Right atrium auricular region (tissue), 2 donors: ENCODE data around the gene MGAT2. TPM values are rescaled to one million over a fixed set of nuclear protein-coding genes. Genes with fewer than 3 reads are reported as not detected.
"Not testable (repeated sequence)": the region's sequence is repeated elsewhere in the genome, so short reads cannot be mapped to it uniquely, and the experiment has no call there.

Experiments
- DNase-seq: peaks from one replicate; pipeline ENCODE4 v3.0.0-alpha.2; 2019; ENCODE audit warnings: low spot score
- H3K27ac ChIP-seq, 2 donors: fragments of 200-600 bp; sonication (generic); 1 replicate in 1 of 2; 2 replicates in 1 of 2; pipeline ENCODE4 v1.5.1; 2016 to 2019
- H3K27me3 ChIP-seq, 2 donors: fragments of 200-600 bp; sonication (generic); one replicate each; pipeline versions ENCODE4 v1.5.1 to v1.6.0; 2017 to 2019
- H3K36me3 ChIP-seq: fragments of 200-600 bp; sonication (generic); one replicate; pipeline ENCODE4 v1.5.1; 2016
- H3K4me1 ChIP-seq, 2 donors: fragments of 200-600 bp; sonication (generic); one replicate each; pipeline versions ENCODE4 v1.5.1 to v1.6.0; 2017 to 2019
- H3K4me3 ChIP-seq, 2 donors: fragments of 200-600 bp; sonication (generic); 1 replicate in 1 of 2; 2 replicates in 1 of 2; pipeline ENCODE4 v1.5.1; 2017 to 2019; ENCODE audit warnings: mild to moderate bottlenecking in 1 of 2, moderate library complexity in 1 of 2
- H3K9me3 ChIP-seq, 2 donors: fragments of 200-600 bp; sonication (generic); one replicate each; pipeline ENCODE4 v1.5.1; 2019
- CTCF ChIP-seq, 2 donors: fragments of 200-600 bp; sonication (generic); IDR thresholded peaks; one replicate each; pipeline ENCODE4 v1.5.1; 2019; ENCODE audit warnings: antibody characterized with exemption in 2 of 2
- total RNA-seq, 2 donors: library from RNA; depleted of rRNA; stranded (reverse); fragments of >200 nt; gene quantifications; one replicate each; pipeline ENCODE4 v1.1.0, GENCODE V29; 2016

The MGAT2 gene
- total RNA-seq, 2 donors from 2014 or later, result 15.4 to 22.9 TPM

DNA sequence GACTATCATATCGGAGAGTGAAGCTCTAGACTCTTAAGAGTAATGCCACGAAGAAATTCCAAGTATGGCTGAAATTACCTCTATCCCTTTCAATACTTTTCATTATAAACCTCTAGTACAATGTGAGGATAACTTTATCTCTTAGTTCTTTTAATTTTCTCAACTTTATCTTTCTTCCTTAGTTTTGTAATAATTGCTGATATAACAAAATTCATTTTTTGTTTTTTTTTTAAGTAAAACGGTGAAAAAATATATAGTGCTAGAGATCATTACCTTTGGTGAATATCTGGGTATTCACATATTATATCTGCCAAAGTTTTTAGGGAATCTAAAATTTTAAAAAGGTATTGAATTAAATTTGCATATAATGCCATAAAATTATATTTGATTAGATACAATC, 33.9 kb downstream of the MGAT2 start:
- H3K4me1 ChIP-seq, result no peaks in the 10 kb centered on the region
- no peak overlapping the region for H3K27ac ChIP-seq
- no peaks in the 10 kb centered on the region for H3K27me3 ChIP-seq
- H3K36me3 ChIP-seq, result no peaks in the 10 kb centered on the region
- no peaks in the 10 kb centered on the region for H3K9me3 ChIP-seq
- H3K4me3 ChIP-seq, result no peak overlapping the region
- TF ChIP-seq CTCF (IDR thresholded peaks at IDR 0.05), result no peak
- DNase-seq, result no peak

DNA sequence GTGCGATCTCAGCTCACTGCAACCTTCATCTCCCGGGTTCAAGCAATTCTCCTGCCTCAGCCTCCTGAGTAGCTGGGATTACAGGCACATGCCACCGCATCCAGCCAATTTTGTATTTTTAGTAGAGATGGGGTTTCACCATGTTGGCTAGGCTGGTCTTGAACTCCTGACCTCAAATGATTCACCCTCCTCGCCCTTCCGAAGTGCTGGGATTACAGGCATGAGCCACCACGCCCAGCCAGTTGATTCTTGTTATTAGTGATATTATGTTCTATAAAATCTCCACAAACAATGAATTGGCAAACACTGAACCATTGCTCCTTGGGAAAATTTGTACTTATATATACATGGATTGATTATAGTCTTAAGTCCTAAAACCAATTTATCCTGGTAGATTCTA, 36.9 kb downstream of the MGAT2 start:
- H3K4me3 ChIP-seq, H3K27me3 ChIP-seq, H3K27ac ChIP-seq, H3K4me1 ChIP-seq, DNase-seq, H3K9me3 ChIP-seq, H3K36me3 ChIP-seq: not testable (repeated sequence)

GRCh38 chr14:49659526-49660455, 39.2 kb downstream of the MGAT2 start:
- H3K4me1 ChIP-seq, result no peaks in the 10 kb centered on the region
- no peak overlapping the region for H3K4me3 ChIP-seq
- no peak for TF ChIP-seq CTCF (IDR thresholded peaks at IDR 0.05)
- H3K27ac ChIP-seq, result no peak overlapping the region
- H3K36me3 ChIP-seq, result no peaks in the 10 kb centered on the region
- H3K27me3 ChIP-seq, result no peaks in the 10 kb centered on the region
- DNase-seq, result no peak
- no peaks in the 10 kb centered on the region for H3K9me3 ChIP-seq

- Histone ChIP-seq H3K4me3 (no peak overlapping the region), H3K36me3 (no peaks in the 10 kb centered on the region), H3K27ac (no peak overlapping the region), H3K9me3 (no peaks in the 10 kb centered on the region), H3K4me1 (no peaks in the 10 kb centered on the region), H3K27me3 (no peaks in the 10 kb centered on the region)
- no peak for DNase-seq
- no peak for TF ChIP-seq CTCF (IDR thresholded peaks at IDR 0.05)
These were observed 49.9 kb downstream of the MGAT2 start for GRCh38 chr14:49670475-49670874.

Other genes with a start within 250 kb of the MGAT2 start
- gene RPS29, start 34.4 kb upstream of the MGAT2 start, total RNA-seq, result 1,000 to 10,000 TPM; 1,499 to 8,459 TPM
- 1 to 10 TPM; 3.6 to 3.8 TPM for gene LRR1, start 21.9 kb upstream of the MGAT2 start, total RNA-seq
- gene RPL36AL, start 173 bp upstream of the MGAT2 start, total RNA-seq, result 100 to 1,000 TPM; 133 to 301 TPM
- 1 to 10 TPM; 6.3 to 8.9 TPM for gene DNAAF2, start 14.4 kb downstream of the MGAT2 start, total RNA-seq
- gene POLE2, start 67.4 kb downstream of the MGAT2 start, total RNA-seq, result 1 to 10 TPM in 1 of 2 donors, not detected in 1; 2.3 TPM
- gene KLHDC1, start 72.3 kb downstream of the MGAT2 start, total RNA-seq, result 1 to 10 TPM; 5.5 to 9.4 TPM
- 10 to 100 TPM; 51.1 to 80.3 TPM for gene KLHDC2, start 147.4 kb downstream of the MGAT2 start, total RNA-seq
- gene NEMF, start 232.0 kb downstream of the MGAT2 start, total RNA-seq, result 10 to 100 TPM; 43.9 to 45.2 TPM